ENCODE results near the gene TEAD2.
A peak's percentile ranks its signal among the peaks of the same experiment; 100 is the strongest.
"Not testable (repeated sequence)": the region's sequence is repeated elsewhere in the genome, so short reads cannot be mapped to it uniquely, and the experiment has no call there.

Gene TEAD2

GRCh38 chr19:49324801-49325576, 37.2 kb downstream of the TEAD2 start, which contains the start of gene SLC6A16:
TSS of gene SLC6A16 (minus strand) at chr19:49325191. CDS start at chr19:49311347, 13,844 bp downstream.
- TF ChIP-seq POLR2A (IDR thresholded peaks at IDR 0.05; ENCODE audit: low read depth, low read length), result no peak
- FAIRE-seq (no peak), DNase-seq (ENCODE audit: insufficient read length, low spot score) (no peak)

GRCh38 chr19:49318296-49318695, 43.9 kb downstream of the TEAD2 start:
- FAIRE-seq (no peak), DNase-seq (ENCODE audit: insufficient read length, low spot score) (no peak)
- TF ChIP-seq POLR2A (IDR thresholded peaks at IDR 0.05; ENCODE audit: low read depth, low read length), result no peak

GRCh38 chr19:49316284-49316683, 45.9 kb downstream of the TEAD2 start:
- TF ChIP-seq POLR2A (IDR thresholded peaks at IDR 0.05; ENCODE audit: low read depth, low read length), result no peak
- no peak for FAIRE-seq
- DNase-seq (ENCODE audit: insufficient read length, low spot score), result no peak

GRCh38 chr19:49315111-49315510, 47.1 kb downstream of the TEAD2 start:
- no peak for TF ChIP-seq POLR2A (IDR thresholded peaks at IDR 0.05; ENCODE audit: low read depth, low read length)
- DNase-seq (ENCODE audit: insufficient read length, low spot score), result no peak
- no peak for FAIRE-seq

GRCh38 chr19:49309087-49309486, 53.1 kb downstream of the TEAD2 start:
- no peak for DNase-seq (ENCODE audit: insufficient read length, low spot score)
- TF ChIP-seq POLR2A (IDR thresholded peaks at IDR 0.05; ENCODE audit: low read depth, low read length), result no peak
- FAIRE-seq, result no peak

- not testable (repeated sequence) for DNase-seq (ENCODE audit: insufficient read length, low spot score); FAIRE-seq
Measured at GRCh38 chr19:49306734-49307133, 55.5 kb downstream of the TEAD2 start.

GRCh38 chr19:49301866-49302252, 60.4 kb downstream of the TEAD2 start:
- DNase-seq (ENCODE audit: insufficient read length, low spot score) (no peak), FAIRE-seq (no peak)
- TF ChIP-seq POLR2A (IDR thresholded peaks at IDR 0.05; ENCODE audit: low read depth, low read length), result no peak

- peak; percentile 97 for FAIRE-seq
- peak; percentile 70 for DNase-seq (ENCODE audit: insufficient read length, low spot score)
- no peak for TF ChIP-seq POLR2A (IDR thresholded peaks at IDR 0.05; ENCODE audit: low read depth, low read length)
Measured at GRCh38 chr19:49301165-49301865, 60.9 kb downstream of the TEAD2 start.

- DNase-seq (ENCODE audit: insufficient read length, low spot score); FAIRE-seq: not testable (repeated sequence)
Measured at GRCh38 chr19:49298653-49299052, 63.6 kb downstream of the TEAD2 start.

GRCh38 chr19:49297403-49297802, 64.8 kb downstream of the TEAD2 start:
- no peak for FAIRE-seq
- no peak for DNase-seq (ENCODE audit: insufficient read length, low spot score)
- TF ChIP-seq POLR2A (IDR thresholded peaks at IDR 0.05; ENCODE audit: low read depth, low read length), result no peak

GRCh38 chr19:49295208-49295880, 66.9 kb downstream of the TEAD2 start:
- FAIRE-seq, result no peak
- TF ChIP-seq POLR2A (IDR thresholded peaks at IDR 0.05; ENCODE audit: low read depth, low read length), result no peak
- DNase-seq (ENCODE audit: insufficient read length, low spot score), result no peak

- DNase-seq (ENCODE audit: insufficient read length, low spot score), result no peak
- no peak for FAIRE-seq
- no peak for TF ChIP-seq POLR2A (IDR thresholded peaks at IDR 0.05; ENCODE audit: low read depth, low read length)
Measured at GRCh38 chr19:49294401-49294800, 67.8 kb downstream of the TEAD2 start.

Measured in H54 (cell line).